ENCODE data around the gene AKAP17A.

DNA sequence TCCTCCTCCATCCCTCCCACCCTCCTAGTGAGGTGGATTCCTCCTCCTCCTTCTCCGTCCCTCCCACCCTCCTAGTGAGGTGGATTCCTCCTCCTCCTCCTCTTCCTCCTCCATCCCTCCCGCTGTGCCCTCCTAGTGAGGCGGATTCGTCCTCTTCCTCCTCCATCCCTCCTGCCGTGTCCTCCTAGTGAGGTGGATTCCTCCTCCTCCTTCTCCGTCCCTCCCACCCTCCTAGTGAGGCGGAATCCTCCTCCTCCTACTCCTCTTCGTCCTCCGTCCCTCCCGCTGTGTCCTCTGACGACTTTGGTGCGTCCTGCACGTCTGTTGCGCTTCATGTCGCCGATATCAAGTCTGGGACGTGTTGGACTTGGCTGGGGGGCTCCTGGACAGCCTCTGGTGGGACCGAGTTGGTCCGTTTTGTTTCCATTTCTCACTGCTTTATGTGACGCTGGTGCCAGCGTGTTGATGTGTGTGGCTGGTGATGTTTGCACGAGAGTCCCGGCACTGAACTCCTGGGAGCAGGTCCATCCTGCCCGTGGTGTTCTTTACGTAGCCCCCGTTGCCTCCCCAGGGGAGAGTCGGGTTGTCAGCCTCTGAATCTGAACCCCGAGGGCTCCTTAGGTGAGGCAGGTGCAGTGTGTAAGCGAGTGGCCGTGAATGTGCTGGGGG is 5.4 kb downstream of the AKAP17A start:
- no peak for TF ChIP-seq ZNF274 (CRISPR knock-in tag; IDR thresholded peaks at IDR 0.05)
- TF ChIP-seq FOXA3 (CRISPR knock-in tag; IDR thresholded peaks at IDR 0.05), result no peak
- TF ChIP-seq SMC3 (IDR thresholded peaks at IDR 0.05; ENCODE audit: low read length), result no peak
- no peak for TF ChIP-seq POLR2AphosphoS5 (IDR thresholded peaks at IDR 0.05; ENCODE audit: low read depth, low read length)

All from HepG2 (cell line).